Mammary epithelial cell (primary cell): ENCODE data around the gene POU3F1.

ENCODE experiments used
- EZH2 ChIP-seq: IDR thresholded peaks from 2 replicates; pipeline ENCODE4 v1.6.1; 2012; ENCODE audit warnings: low read length, inconsistent platforms, borderline replicate concordance
- TF ChIP-seq, protein P1 (sequence below), 2 donors: IDR thresholded peaks in 1 of 2; conservative IDR thresholded peaks in 1 of 2; 2 replicates each; pipeline ENCODE4 v1.5.1; 2011 to 2012; ENCODE audit warnings: inconsistent platforms in 2 of 2, low read length in 2 of 2, mild to moderate bottlenecking in 2 of 2, control low read depth in 1 of 2, low read depth in 1 of 2; ENCODE audit not compliant: insufficient read depth in 1 of 2; ENCODE audit errors: extremely low read depth in 1 of 2

GRCh38 chr1:38074302-38074677, 27.7 kb upstream of the POU3F1 start:
- TF ChIP-seq, protein P1, sequence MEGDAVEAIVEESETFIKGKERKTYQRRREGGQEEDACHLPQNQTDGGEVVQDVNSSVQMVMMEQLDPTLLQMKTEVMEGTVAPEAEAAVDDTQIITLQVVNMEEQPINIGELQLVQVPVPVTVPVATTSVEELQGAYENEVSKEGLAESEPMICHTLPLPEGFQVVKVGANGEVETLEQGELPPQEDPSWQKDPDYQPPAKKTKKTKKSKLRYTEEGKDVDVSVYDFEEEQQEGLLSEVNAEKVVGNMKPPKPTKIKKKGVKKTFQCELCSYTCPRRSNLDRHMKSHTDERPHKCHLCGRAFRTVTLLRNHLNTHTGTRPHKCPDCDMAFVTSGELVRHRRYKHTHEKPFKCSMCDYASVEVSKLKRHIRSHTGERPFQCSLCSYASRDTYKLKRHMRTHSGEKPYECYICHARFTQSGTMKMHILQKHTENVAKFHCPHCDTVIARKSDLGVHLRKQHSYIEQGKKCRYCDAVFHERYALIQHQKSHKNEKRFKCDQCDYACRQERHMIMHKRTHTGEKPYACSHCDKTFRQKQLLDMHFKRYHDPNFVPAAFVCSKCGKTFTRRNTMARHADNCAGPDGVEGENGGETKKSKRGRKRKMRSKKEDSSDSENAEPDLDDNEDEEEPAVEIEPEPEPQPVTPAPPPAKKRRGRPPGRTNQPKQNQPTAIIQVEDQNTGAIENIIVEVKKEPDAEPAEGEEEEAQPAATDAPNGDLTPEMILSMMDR (conservative IDR thresholded peaks at IDR 0.05 in 1 of 2, IDR thresholded peaks at IDR 0.05 in 1 of 2; ENCODE audit: extremely low read depth in 1 of 2, insufficient read depth in 1 of 2, low read depth in 1 of 2, low read length in 2 of 2): no peak
- TF ChIP-seq EZH2: no peak
